Loucy (cell line): ENCODE measurements around the gene CCDC102B.
A peak's percentile ranks its signal among the peaks of the same experiment; 100 is the strongest.

Experiments used
- H2AFZ ChIP-seq: fragments of 200-600 bp; sonication (generic); 2 replicates; pipeline ENCODE4 v1.6.0; 2016; ENCODE audit warnings: antibody characterized with exemption, mild to moderate bottlenecking, low read length, moderate library complexity
- H3F3A ChIP-seq: fragments of 200-600 bp; 2 replicates; pipeline ENCODE4 v1.6.0; 2016; ENCODE audit warnings: antibody characterized with exemption, low read depth, mild to moderate bottlenecking
- H3K27me3 ChIP-seq: fragments of 200-600 bp; sonication (generic); 2 replicates; pipeline ENCODE4 v1.6.1; 2014; ENCODE audit warnings: low read length, mild to moderate bottlenecking; ENCODE audit not compliant: insufficient read depth, poor library complexity, severe bottlenecking
- H3K36me3 ChIP-seq: fragments of 200-600 bp; sonication (generic); 2 replicates; pipeline ENCODE4 v1.6.1; 2016; ENCODE audit warnings: low read length; ENCODE audit not compliant: insufficient read depth
- H3K4me1 ChIP-seq: fragments of 200-600 bp; sonication (generic); 2 replicates; pipeline ENCODE4 v1.5.1; 2014; ENCODE audit warnings: low read length, mild to moderate bottlenecking; ENCODE audit not compliant: insufficient read depth, poor library complexity, severe bottlenecking
- H3K4me2 ChIP-seq: fragments of 200-600 bp; sonication (generic); 2 replicates; pipeline ENCODE4 v1.6.0; 2014; ENCODE audit warnings: antibody characterized with exemption, low read length, low read depth, mild to moderate bottlenecking; ENCODE audit not compliant: poor library complexity, severe bottlenecking
- H3K4me3 ChIP-seq: fragments of 200-600 bp; sonication (generic); 2 replicates; pipeline ENCODE4 v1.5.1; 2014; ENCODE audit warnings: low read length, mild to moderate bottlenecking, mixed read lengths; ENCODE audit not compliant: poor library complexity, severe bottlenecking
- H3K79me2 ChIP-seq: fragments of 200-600 bp; sonication (generic); 2 replicates; pipeline ENCODE4 v1.6.1; 2014; ENCODE audit warnings: low read length; ENCODE audit not compliant: insufficient read depth
- H3K9ac ChIP-seq: fragments of 200-600 bp; sonication (generic); 2 replicates; pipeline ENCODE4 v1.6.0; 2014; ENCODE audit warnings: mild to moderate bottlenecking, low read depth, low read length, moderate library complexity; ENCODE audit not compliant: poor library complexity, severe bottlenecking
- H3K9me2 ChIP-seq: fragments of 200-600 bp; sonication (generic); replicated peaks from 2 replicates; pipeline ENCODE4 v1.6.1; 2016; ENCODE audit warnings: low read depth, low read length, mixed read lengths
- H3K9me3 ChIP-seq: fragments of 200-600 bp; sonication (generic); 2 replicates; pipeline ENCODE4 v1.6.1; 2014; ENCODE audit warnings: mild to moderate bottlenecking, antibody characterized with exemption, low read length, low read depth; ENCODE audit not compliant: insufficient read depth
- H4K20me1 ChIP-seq: fragments of 200-600 bp; sonication (generic); 2 replicates; pipeline ENCODE4 v1.6.0; 2014; ENCODE audit warnings: antibody characterized with exemption, low read length, mild to moderate bottlenecking; ENCODE audit not compliant: insufficient read depth, poor library complexity, severe bottlenecking
- CTCF ChIP-seq: fragments of 200-600 bp; sonication (generic); conservative IDR thresholded peaks from 2 replicates; pipeline ENCODE4 v1.5.1; 2014; ENCODE audit warnings: mild to moderate bottlenecking, antibody characterized with exemption, low read length
- EZH2phosphoT487 ChIP-seq: fragments of 200-600 bp; IDR thresholded peaks from 2 replicates; pipeline ENCODE4 v1.6.1; 2018; ENCODE audit warnings: antibody characterized with exemption, mild to moderate bottlenecking, moderate library complexity, borderline replicate concordance

CCDC102B gene

GRCh38 chr18:68919900-68920299 lies 122.0 kb downstream of the CCDC102B start:
- H3K79me2 ChIP-seq = no peaks in the 10 kb centered on the region
- no peaks in the 10 kb centered on the region for H3K4me1 ChIP-seq
- H3K36me3 ChIP-seq = no peaks in the 10 kb centered on the region
- no peaks in the 10 kb centered on the region for H4K20me1 ChIP-seq
- H3K27me3 ChIP-seq = no peaks in the 10 kb centered on the region
- TF ChIP-seq CTCF (no peak), EZH2phosphoT487 (no peak)
- no peak overlapping the region for H3K4me3 ChIP-seq
- H3K4me2 ChIP-seq = no peak overlapping the region
- H2AFZ ChIP-seq = no peak overlapping the region
- H3K9me2 ChIP-seq = no peaks in the 10 kb centered on the region
- H3F3A ChIP-seq = no peaks in the 10 kb centered on the region
- no peak overlapping the region for H3K9ac ChIP-seq
- no peaks in the 10 kb centered on the region for H3K9me3 ChIP-seq

- no peak overlapping the region for H2AFZ ChIP-seq
- H3F3A ChIP-seq = no peaks in the 10 kb centered on the region
- H3K9ac ChIP-seq = no peak overlapping the region
- no peak overlapping the region for H3K4me2 ChIP-seq
- H3K79me2 ChIP-seq = no peaks in the 10 kb centered on the region
- no peaks in the 10 kb centered on the region for H3K9me2 ChIP-seq
- H3K4me1 ChIP-seq = no peaks in the 10 kb centered on the region
- no peak overlapping the region for H3K4me3 ChIP-seq
- H4K20me1 ChIP-seq = no peaks in the 10 kb centered on the region
- H3K9me3 ChIP-seq = no peaks in the 10 kb centered on the region
- H3K27me3 ChIP-seq = no peaks in the 10 kb centered on the region
- H3K36me3 ChIP-seq = no peaks in the 10 kb centered on the region
- TF ChIP-seq CTCF = no peak
- no peak for TF ChIP-seq EZH2phosphoT487
Observed at GRCh38 chr18:68922392-68922791, 124.5 kb downstream of the CCDC102B start.

- H3K9me2 ChIP-seq = no peaks in the 10 kb centered on the region
- H3K4me3 ChIP-seq = no peak overlapping the region
- H2AFZ ChIP-seq = no peak overlapping the region
- no peak overlapping the region for H3K4me2 ChIP-seq
- H3K9ac ChIP-seq = no peak overlapping the region
- H3K36me3 ChIP-seq = no peaks in the 10 kb centered on the region
- TF ChIP-seq EZH2phosphoT487 (no peak), CTCF (peak; percentile 45)
- no peaks in the 10 kb centered on the region for H3K27me3 ChIP-seq
- no peaks in the 10 kb centered on the region for H3K9me3 ChIP-seq
- no peaks in the 10 kb centered on the region for H3K79me2 ChIP-seq
- H4K20me1 ChIP-seq = no peaks in the 10 kb centered on the region
- H3K4me1 ChIP-seq = no peaks in the 10 kb centered on the region
- H3F3A ChIP-seq = no peaks in the 10 kb centered on the region
Observed at GRCh38 chr18:68925268-68925667, 127.4 kb downstream of the CCDC102B start.
